ENCODE results near the gene MINK1. TPM values are rescaled to one million over a fixed set of nuclear protein-coding genes. Genes with fewer than 3 reads are reported as not detected.
"Not testable (repeated sequence)": the region's sequence is repeated elsewhere in the genome, so short reads cannot be mapped to it uniquely, and the experiment has no call there.

MINK1 gene
- total RNA-seq, 1 experiment from 2014 or later, result 160 TPM

GRCh38 chr17:4863321-4863720, 30.2 kb downstream of the MINK1 start:
- Histone ChIP-seq H3K4me2 (no peak overlapping the region), H3K9me3 (ENCODE audit: insufficient read depth, low read depth) (no peaks in the 10 kb centered on the region), H3K9me2 (ENCODE audit: insufficient read depth) (no peaks in the 10 kb centered on the region), H3F3A (ENCODE audit: insufficient read depth, low read depth) (peaks cover 21% of the 10 kb centered on the region; the same call in 1 of the 2 replicates), H4K20me1 (ENCODE audit: insufficient read depth) (peaks cover 20% of the 10 kb centered on the region), H3K27ac (no peak overlapping the region), H2AFZ (no peak overlapping the region), H3K27me3 (ENCODE audit: insufficient read depth, low read depth) (no peaks in the 10 kb centered on the region), H3K79me2 (ENCODE audit: low read depth) (peaks cover 26% of the 10 kb centered on the region), H3K4me1 (replicated peaks; ENCODE audit: insufficient read depth) (peaks cover 12% of the 10 kb centered on the region), H3K36me3 (ENCODE audit: low read depth) (0 out of 2 replicates have a peak, but pooled peaks cover 3% of the 10 kb centered on the region), H3K4me3 (no peak overlapping the region)
- no TSS peak for BruUV-seq (replicated peaks)
- ChIA-PET CTCF (no interaction called here), POLR2A (ENCODE audit: unreplicated experiment) (no interaction called here)
- no peak for DNase-seq
- TF ChIP-seq CTCF (conservative IDR thresholded peaks at IDR 0.05) (no peak), EZH2 (IDR thresholded peaks at IDR 0.05; ENCODE audit: low read depth) (no peak)
- intact Hi-C loops (cut with micrococcal nuclease; ENCODE audit: unreplicated experiment), result no loop called here

GRCh38 chr17:4867535-4867934, 34.4 kb downstream of the MINK1 start:
- H3K36me3 ChIP-seq (ENCODE audit: low read depth); H3K9me2 ChIP-seq (ENCODE audit: insufficient read depth); H3K4me3 ChIP-seq; DNase-seq; H3K9me3 ChIP-seq (ENCODE audit: insufficient read depth, low read depth); H3K4me2 ChIP-seq; intact Hi-C loops (cut with micrococcal nuclease; ENCODE audit: unreplicated experiment); H3K27ac ChIP-seq; POLR2A ChIA-PET (ENCODE audit: unreplicated experiment); H3K27me3 ChIP-seq (ENCODE audit: insufficient read depth, low read depth); BruUV-seq (replicated peaks); H2AFZ ChIP-seq; H3K4me1 ChIP-seq (replicated peaks; ENCODE audit: insufficient read depth); H3F3A ChIP-seq (ENCODE audit: insufficient read depth, low read depth): not testable (repeated sequence)
- CTCF ChIA-PET, result interaction anchor here (0.6 to 0.7 kb wide), 4 partner anchors 9 to 171 kb away, joined by 3 to 5 read pairs (median 3); no protein-coding TSS in a partner anchor
- Histone ChIP-seq H4K20me1 (ENCODE audit: insufficient read depth) (peaks cover 19% of the 10 kb centered on the region), H3K79me2 (ENCODE audit: low read depth) (peaks cover 10% of the 10 kb centered on the region; the same call in 1 of the 2 replicates)

GRCh38 chr17:4869058-4869998, 36.2 kb downstream of the MINK1 start:
- H3K79me2 ChIP-seq (ENCODE audit: low read depth); DNase-seq; intact Hi-C loops (cut with micrococcal nuclease; ENCODE audit: unreplicated experiment); H3K27me3 ChIP-seq (ENCODE audit: insufficient read depth, low read depth); BruUV-seq (replicated peaks); H3F3A ChIP-seq (ENCODE audit: insufficient read depth, low read depth); H3K36me3 ChIP-seq (ENCODE audit: low read depth); H3K4me1 ChIP-seq (replicated peaks; ENCODE audit: insufficient read depth); H3K27ac ChIP-seq; H2AFZ ChIP-seq; H3K9me2 ChIP-seq (ENCODE audit: insufficient read depth); H3K4me2 ChIP-seq; H3K4me3 ChIP-seq; H4K20me1 ChIP-seq (ENCODE audit: insufficient read depth); H3K9me3 ChIP-seq (ENCODE audit: insufficient read depth, low read depth): not testable (repeated sequence)
- POLR2A ChIA-PET (ENCODE audit: unreplicated experiment), result interaction anchor here (0.7 kb wide), 1 partner anchor 11 kb away, joined by 15 read pairs; no protein-coding TSS in a partner anchor
- CTCF ChIA-PET, result interaction anchor here (0.7 kb wide), 1 partner anchor 7 kb away, joined by 13 read pairs; no protein-coding TSS in a partner anchor

- H3K27me3 ChIP-seq (ENCODE audit: insufficient read depth, low read depth), result no peaks in the 10 kb centered on the region
- POLR2A ChIA-PET (ENCODE audit: unreplicated experiment), result no interaction called here
- CTCF ChIA-PET, result no interaction called here
- H3K9me3 ChIP-seq (ENCODE audit: insufficient read depth, low read depth), result no peaks in the 10 kb centered on the region
- no peak overlapping the region for H3K4me3 ChIP-seq
- 0 out of 2 replicates have a peak, but pooled peaks cover 11% of the 10 kb centered on the region for H3K79me2 ChIP-seq (ENCODE audit: low read depth)
- intact Hi-C loops (cut with micrococcal nuclease; ENCODE audit: unreplicated experiment), result no loop called here
- no peaks in the 10 kb centered on the region for H3K4me1 ChIP-seq (replicated peaks; ENCODE audit: insufficient read depth)
- no peak overlapping the region for H3K4me2 ChIP-seq
- peaks cover 6% of the 10 kb centered on the region; the same call in 1 of the 2 replicates for H3F3A ChIP-seq (ENCODE audit: insufficient read depth, low read depth)
- no peak overlapping the region for H2AFZ ChIP-seq
- DNase-seq, result no peak
- peaks cover 11% of the 10 kb centered on the region; the same call in 1 of the 2 replicates for H4K20me1 ChIP-seq (ENCODE audit: insufficient read depth)
- no peak overlapping the region for H3K27ac ChIP-seq
- H3K36me3 ChIP-seq (ENCODE audit: low read depth), result no peaks in the 10 kb centered on the region
- H3K9me2 ChIP-seq (ENCODE audit: insufficient read depth), result no peaks in the 10 kb centered on the region
- no peak for TF ChIP-seq CTCF (conservative IDR thresholded peaks at IDR 0.05)
- no peak for TF ChIP-seq EZH2 (IDR thresholded peaks at IDR 0.05; ENCODE audit: low read depth)
- no TSS peak for BruUV-seq (replicated peaks)
These were observed 37.7 kb downstream of the MINK1 start for GRCh38 chr17:4870855-4871254.

Data from PC-9 (cell line).